ENCODE results near the gene PTPN2.
A peak's percentile ranks its signal among the peaks of the same experiment; 100 is the strongest.

PTPN2 gene

DNA sequence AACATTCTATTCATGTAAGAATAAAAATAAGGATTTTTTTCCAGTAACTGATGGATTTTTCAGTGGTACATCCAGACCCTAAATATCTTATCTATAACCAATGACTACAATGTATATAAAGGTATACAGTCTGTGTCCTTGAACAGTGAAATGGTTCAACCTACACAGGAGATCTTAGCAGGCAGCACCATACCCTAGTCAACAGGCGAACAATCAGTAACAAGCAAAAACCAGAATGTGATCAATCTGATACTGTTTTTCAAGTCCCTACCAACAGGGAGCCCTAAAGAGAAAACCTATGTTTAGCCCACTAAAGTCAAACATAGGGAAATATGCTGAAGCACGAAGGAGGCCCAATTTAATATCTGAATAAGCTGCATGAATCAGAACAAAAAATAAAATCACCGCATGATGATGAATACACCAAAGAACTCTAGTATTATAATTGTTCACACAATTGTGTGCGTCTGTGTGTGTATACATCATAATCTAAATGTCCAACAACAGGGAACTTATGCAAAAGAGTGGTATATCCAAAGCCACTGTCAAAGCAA, 26.0 kb downstream of the PTPN2 start:
- DNase-seq (ENCODE audit: low spot score) = no peak

GRCh38 chr18:12857215-12857905, 26.7 kb downstream of the PTPN2 start:
- DNase-seq (ENCODE audit: low spot score) = no peak

DNA sequence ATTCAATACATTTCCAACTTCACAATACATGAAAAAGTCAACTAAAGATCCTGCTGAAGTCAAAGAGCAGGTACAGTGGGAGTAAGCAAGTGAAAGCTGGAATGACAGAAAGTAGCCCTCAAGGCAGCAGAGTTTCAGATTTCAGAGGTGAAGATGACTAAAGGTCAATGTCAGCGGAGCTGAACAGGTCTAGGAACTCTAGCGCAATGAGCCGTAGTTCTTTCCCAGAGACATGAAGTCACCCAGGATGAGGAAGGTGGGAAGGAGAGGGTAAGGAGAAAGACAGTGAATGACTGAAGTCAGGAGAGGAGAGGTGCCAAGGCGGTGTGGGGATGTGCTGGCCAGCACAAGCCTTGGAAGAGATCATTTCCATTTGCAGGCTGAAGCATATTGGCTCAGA, 28.1 kb downstream of the PTPN2 start:
- DNase-seq (ENCODE audit: low spot score) = no peak

GRCh38 chr18:12852566-12853315, 31.3 kb downstream of the PTPN2 start:
- no peak for DNase-seq (ENCODE audit: low spot score)

GRCh38 chr18:12851716-12852115, 32.3 kb downstream of the PTPN2 start:
- DNase-seq (ENCODE audit: low spot score) = no peak

- DNase-seq (ENCODE audit: low spot score) = no peak
These were observed 34.5 kb downstream of the PTPN2 start for GRCh38 chr18:12849548-12849947.

DNA sequence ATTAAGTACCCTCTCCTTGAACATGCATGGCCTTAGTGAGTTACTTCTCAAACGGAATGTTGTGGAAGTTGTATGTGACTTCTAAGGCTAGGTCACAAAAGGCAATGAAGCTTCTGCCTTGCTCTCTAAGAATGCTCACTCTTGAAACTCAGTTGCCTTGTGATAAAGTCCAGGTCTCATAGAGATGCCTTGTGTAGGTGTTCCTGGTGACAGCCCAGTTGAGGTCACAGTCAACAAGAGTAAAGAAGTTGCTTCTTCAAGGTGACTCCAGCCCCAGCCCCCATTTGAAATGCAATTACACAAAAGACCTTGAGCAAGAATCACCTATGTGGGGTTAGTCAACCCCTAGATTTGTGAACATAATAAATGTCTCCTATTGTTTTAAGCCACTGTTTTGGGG, 35.6 kb downstream of the PTPN2 start:
- DNase-seq (ENCODE audit: low spot score) = no peak

DNA sequence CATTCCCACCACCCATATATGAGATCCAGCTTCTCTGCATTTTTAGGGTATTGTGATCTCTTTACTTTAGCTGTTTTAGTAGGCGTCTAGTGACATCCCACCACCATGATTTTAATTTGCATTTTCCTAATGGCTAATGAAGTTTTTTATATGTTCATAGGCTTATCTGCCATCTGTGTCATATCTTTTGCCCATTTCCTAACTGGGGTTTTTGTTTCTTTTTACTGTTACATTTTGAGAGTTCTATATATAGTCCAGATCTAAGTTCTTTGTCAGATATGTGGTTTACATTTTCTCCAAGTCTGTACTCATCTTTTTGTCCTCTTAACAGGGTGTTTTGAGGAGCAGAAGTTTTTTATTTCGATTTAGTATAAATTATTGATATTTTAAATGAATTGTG, 39.6 kb downstream of the PTPN2 start:
- DNase-seq (ENCODE audit: low spot score) = no peak

GRCh38 chr18:12843420-12844350, 40.4 kb downstream of the PTPN2 start:
- DNase-seq (ENCODE audit: low spot score) = no peak

DNA sequence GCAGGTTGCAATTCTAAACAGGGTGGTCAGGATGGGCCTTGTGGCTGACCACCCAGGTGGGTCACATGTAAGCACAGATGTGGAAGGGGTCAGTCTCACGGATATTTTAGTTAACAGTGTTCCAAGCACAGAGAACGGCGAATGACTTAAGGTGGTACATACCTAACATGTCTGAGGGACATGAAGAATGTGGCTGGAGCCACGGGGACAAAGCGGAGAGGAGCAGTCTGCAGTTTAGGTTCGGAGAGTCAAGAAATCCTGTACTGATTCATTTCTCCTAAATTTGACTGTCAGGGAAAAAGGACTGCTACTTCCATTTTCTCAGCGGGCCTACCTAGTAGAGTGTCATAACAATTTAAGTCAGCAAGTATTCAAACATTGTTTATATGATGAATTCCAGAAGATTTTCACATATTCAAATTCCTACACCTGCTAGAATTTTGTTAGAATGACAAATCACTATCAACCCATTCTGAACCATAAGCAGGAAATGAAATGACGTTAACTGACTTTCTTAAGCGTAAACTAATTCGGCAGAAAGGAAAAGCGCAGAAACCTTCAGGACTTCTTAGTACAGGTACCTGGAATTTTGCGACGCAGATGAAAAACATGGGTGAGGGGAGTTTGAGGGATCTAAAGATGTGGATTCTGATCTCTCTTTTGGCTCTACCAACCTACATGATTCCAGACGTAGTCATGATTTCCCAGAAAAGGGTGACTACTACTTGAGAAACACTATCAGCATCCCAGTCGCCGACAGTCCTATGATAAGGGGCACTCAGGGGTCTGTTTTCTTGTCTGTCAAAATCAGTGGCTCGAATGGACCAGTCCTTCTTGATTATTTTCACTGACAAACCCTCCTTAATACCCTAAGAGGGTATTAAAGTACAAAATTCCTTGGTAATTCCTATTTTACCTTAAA, 41.3 kb downstream of the PTPN2 start:
- DNase-seq (ENCODE audit: low spot score) = no peak

GRCh38 chr18:12841070-12841469, 43.0 kb downstream of the PTPN2 start:
- no peak for DNase-seq (ENCODE audit: low spot score)

- no peak for DNase-seq (ENCODE audit: low spot score)
These were observed 43.7 kb downstream of the PTPN2 start for GRCh38 chr18:12840382-12840781.

DNA sequence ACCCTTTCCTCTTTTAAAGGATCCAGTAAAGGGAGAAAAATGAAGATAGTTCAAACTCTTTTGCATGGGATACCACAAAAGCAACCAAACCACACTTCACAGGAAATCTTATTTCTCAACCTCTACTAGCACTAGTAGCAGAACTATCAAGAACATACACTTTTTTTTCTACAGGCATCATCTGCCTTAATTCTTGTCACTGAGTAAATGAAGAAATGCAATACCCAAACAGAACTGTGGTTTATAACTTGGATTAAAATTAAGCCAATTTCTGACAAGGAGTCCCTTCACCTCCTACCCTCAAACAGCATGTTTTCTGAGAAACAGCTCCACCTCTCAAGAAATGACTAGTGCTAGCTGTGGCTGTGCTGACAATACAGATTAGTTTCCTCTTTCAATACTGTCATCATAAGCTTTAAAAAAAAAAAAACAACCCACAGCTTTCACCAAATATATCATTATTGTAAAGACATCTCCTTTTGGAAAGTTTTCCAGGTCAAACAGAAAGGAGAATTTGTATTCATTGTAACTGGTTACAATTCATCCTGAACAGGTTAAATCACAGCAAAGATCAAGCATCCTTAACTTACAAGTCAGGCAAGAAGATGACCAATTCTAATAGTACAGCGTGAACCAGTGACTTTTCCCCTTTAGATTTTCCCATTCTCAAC, 44.4 kb downstream of the PTPN2 start:
- DNase-seq (ENCODE audit: low spot score) = peak; percentile 70

DNA sequence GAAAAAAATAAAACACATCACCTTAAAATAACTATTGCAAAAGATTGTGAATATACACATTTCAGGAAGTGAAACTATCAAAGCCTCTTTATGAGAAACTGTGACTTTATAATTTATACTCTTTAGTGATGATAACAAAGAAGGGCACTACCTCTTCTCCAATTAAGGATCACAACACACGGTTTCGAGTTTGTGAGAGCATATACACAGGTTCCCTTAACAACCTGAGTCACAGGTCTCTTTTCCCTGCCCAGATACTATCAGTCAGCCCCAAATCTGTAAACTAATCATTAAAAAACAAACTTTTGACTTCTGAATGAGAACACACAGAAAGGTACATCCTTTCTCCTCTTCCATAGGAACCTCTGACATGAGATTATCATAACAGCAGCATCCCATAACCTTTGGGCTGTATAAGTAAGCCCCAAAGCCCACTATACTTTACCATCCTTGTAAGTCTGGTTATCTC, 44.9 kb downstream of the PTPN2 start:
- DNase-seq (ENCODE audit: low spot score) = peak; percentile 75

DNA sequence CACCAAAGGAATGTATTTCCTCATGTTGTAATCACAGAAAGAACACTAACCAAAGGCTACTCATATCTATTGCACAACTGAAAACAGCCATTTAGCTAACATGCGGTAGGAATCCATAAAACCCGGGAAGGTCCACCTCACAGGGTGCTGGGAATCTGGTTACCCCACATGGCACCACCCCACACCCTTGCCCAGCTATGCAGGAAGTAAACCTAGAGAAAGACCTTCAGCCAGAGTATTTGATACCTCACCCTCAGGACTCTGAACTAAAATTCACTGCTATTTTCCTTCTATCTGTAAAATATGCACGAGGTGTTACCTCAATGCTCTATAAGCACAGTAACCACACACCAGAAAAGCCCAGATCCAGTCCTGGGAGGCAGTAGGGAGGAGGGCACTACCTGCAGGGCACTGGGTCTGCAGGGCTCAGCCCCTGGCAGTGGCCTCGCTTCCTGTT, 45.8 kb downstream of the PTPN2 start:
- DNase-seq (ENCODE audit: low spot score) = peak; percentile 49

GRCh38 chr18:12837747-12838146, 46.3 kb downstream of the PTPN2 start:
- DNase-seq (ENCODE audit: low spot score) = no peak

- DNase-seq (ENCODE audit: low spot score) = no peak
These were observed 47.5 kb downstream of the PTPN2 start for GRCh38 chr18:12836551-12836950.

GRCh38 chr18:12828116-12829051, 55.7 kb downstream of the PTPN2 start:
- DNase-seq (ENCODE audit: low spot score) = no peak

- DNase-seq (ENCODE audit: low spot score) = no peak
These were observed 56.4 kb downstream of the PTPN2 start for GRCh38 chr18:12827588-12827987.

Data from NAMALWA (cell line).